ENCODE measurements around the gene SDK1. TPM values are rescaled to one million over a fixed set of nuclear protein-coding genes. Genes with fewer than 3 reads are reported as not detected.

The SDK1 gene
- total RNA-seq, 2 experiments from 2014 or later = 0.25 to 0.78 TPM

- H3K4me1 Mint-ChIP-seq (ENCODE audit: low read depth) = no peaks in the 10 kb centered on the region
- ChIA-PET POLR2A (no interaction called here), CTCF (interaction anchor here (2.0 kb wide), 1 partner anchor 8 kb away, joined by 5 read pairs; the partner anchor contains the start of gene SDK1)
- peaks cover 11% of the 10 kb centered on the region for H3K27me3 Mint-ChIP-seq
- intact Hi-C loops (cut with micrococcal nuclease) = no loop called here
- H3K4me3 Mint-ChIP-seq = no peak overlapping the region
- H3K36me3 Mint-ChIP-seq (ENCODE audit: low read depth) = no peaks in the 10 kb centered on the region
- H3K9me3 Mint-ChIP-seq = no peaks in the 10 kb centered on the region
- DNase-seq (no peak), ATAC-seq (no peak)
- H3K27ac Mint-ChIP-seq = no peak overlapping the region
- peak; percentile 22 for TF ChIP-seq CTCF (IDR thresholded peaks at IDR 0.05)
Observed at GRCh38 chr7:3309140-3309539, 8.1 kb downstream of the SDK1 start.

- DNase-seq = no peak
- no peak overlapping the region for H3K27ac Mint-ChIP-seq
- H3K36me3 Mint-ChIP-seq (ENCODE audit: low read depth) = no peaks in the 10 kb centered on the region
- intact Hi-C loops (cut with micrococcal nuclease) = no loop called here
- H3K9me3 Mint-ChIP-seq = no peaks in the 10 kb centered on the region
- POLR2A ChIA-PET = no interaction called here
- peaks cover 11% of the 10 kb centered on the region for H3K27me3 Mint-ChIP-seq
- no peak for TF ChIP-seq CTCF (IDR thresholded peaks at IDR 0.05)
- no peak for ATAC-seq
- H3K4me3 Mint-ChIP-seq = no peak overlapping the region
- CTCF ChIA-PET = interaction anchor here (2.0 kb wide), 1 partner anchor 9 kb away, joined by 5 read pairs; the partner anchor contains the start of gene SDK1
- H3K4me1 Mint-ChIP-seq (ENCODE audit: low read depth) = no peaks in the 10 kb centered on the region
Observed at GRCh38 chr7:3309956-3310355, 8.9 kb downstream of the SDK1 start.

GRCh38 chr7:3310884-3311283 lies 9.8 kb downstream of the SDK1 start:
- ChIA-PET CTCF (interaction anchor here (2.0 kb wide), 1 partner anchor 10 kb away, joined by 5 read pairs; the partner anchor contains the start of gene SDK1), POLR2A (no interaction called here)
- Mint-ChIP-seq H3K27me3 (peaks cover 9% of the 10 kb centered on the region), H3K9me3 (no peaks in the 10 kb centered on the region), H3K36me3 (ENCODE audit: low read depth) (no peaks in the 10 kb centered on the region), H3K4me3 (no peak overlapping the region), H3K27ac (no peak overlapping the region), H3K4me1 (ENCODE audit: low read depth) (no peaks in the 10 kb centered on the region)
- intact Hi-C loops (cut with micrococcal nuclease) = no loop called here
- no peak for TF ChIP-seq CTCF (IDR thresholded peaks at IDR 0.05)
- ATAC-seq (no peak), DNase-seq (no peak)

DNA sequence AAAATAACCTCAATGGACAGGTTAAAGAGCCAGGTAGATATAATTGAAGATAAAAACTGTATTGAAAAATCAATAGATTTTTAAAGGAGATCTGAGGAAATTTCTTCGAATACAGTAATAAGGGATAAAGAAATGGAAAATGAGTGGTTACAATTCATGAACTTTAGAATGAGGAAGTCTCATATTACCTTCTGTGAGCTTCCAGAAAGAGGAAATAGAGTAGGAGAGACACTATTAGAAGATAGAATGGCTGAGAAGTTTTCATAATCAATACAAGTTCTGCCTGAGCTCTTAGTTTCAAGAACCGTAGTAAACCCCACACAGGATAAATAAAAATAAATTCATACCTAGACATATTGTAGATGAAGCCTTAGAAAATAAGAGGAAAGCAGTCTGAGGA lies 11.5 kb downstream of the SDK1 start:
- Mint-ChIP-seq H3K27me3 (peaks cover 9% of the 10 kb centered on the region), H3K4me3 (no peak overlapping the region), H3K9me3 (no peaks in the 10 kb centered on the region), H3K4me1 (ENCODE audit: low read depth) (no peaks in the 10 kb centered on the region), H3K27ac (no peak overlapping the region), H3K36me3 (ENCODE audit: low read depth) (no peaks in the 10 kb centered on the region)
- intact Hi-C loops (cut with micrococcal nuclease) = no loop called here
- no peak for TF ChIP-seq CTCF (IDR thresholded peaks at IDR 0.05)
- ATAC-seq (no peak), DNase-seq (no peak)
- ChIA-PET POLR2A (no interaction called here), CTCF (interaction anchor here (0.6 kb wide), 1 partner anchor 158 kb away, joined by 3 read pairs; no protein-coding TSS in a partner anchor)

DNA sequence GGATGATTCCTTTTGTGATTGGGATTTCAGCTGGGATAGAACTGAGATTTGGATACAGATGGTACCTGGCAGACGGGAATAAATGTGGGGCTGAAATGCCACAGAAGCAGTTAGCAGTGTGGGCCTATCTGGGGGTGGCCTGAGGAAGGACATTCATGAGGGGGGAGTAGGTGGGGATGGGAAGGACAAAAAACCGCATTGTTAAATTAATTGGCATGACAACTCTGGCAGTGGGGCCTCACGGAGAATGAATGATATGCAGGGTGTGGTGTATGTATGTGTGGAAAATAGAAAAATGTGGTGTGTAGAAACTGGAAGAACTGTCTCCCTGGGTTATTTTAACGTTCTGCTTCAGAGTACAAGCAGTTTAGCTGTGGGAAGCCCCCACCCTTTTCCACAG lies 17.8 kb downstream of the SDK1 start:
- ChIA-PET CTCF (interaction anchor here (1.2 kb wide), 1 partner anchor 8 kb away, joined by 3 read pairs; no protein-coding TSS in a partner anchor), POLR2A (no interaction called here)
- ATAC-seq (no peak), DNase-seq (no peak)
- no peak for TF ChIP-seq CTCF (IDR thresholded peaks at IDR 0.05)
- Mint-ChIP-seq H3K4me1 (ENCODE audit: low read depth) (no peaks in the 10 kb centered on the region), H3K36me3 (ENCODE audit: low read depth) (no peaks in the 10 kb centered on the region), H3K27me3 (peaks cover 6% of the 10 kb centered on the region), H3K9me3 (no peaks in the 10 kb centered on the region), H3K4me3 (no peak overlapping the region), H3K27ac (no peak overlapping the region)
- intact Hi-C loops (cut with micrococcal nuclease) = no loop called here

All from activated CD8-positive, alpha-beta T cell treated with anti-CD3 and anti-CD28 coated beads for 36 hours (primary cell).